ENCODE data around the gene CAMK1D.

DNA sequence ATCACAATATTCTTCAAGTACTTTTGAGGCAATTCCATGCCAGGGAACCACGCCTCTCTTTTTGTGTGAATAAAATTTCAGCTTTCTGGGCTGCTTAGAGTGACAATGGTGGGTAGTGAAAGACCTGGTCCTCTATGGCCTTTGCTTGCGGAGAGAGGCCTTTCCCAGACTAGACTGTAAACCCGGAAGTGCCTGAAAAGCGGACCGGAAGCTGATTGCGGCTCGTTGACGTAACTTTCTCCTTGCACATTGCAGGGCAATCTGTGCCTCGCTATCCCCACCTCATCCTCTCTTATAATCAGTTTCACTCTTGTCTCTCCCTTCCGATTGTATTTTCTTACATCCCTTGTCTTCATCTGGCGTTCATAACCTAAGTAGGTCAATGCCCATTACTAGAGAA is 310.4 kb downstream of the CAMK1D start:
- no peak for TF ChIP-seq POLR2A (IDR thresholded peaks at IDR 0.05; ENCODE audit: low read depth, low read length)
- no peak for TF ChIP-seq EZH2 (IDR thresholded peaks at IDR 0.05; ENCODE audit: borderline replicate concordance, low read depth, low read length, severe bottlenecking)
- no peak for TF ChIP-seq CTCF (IDR thresholded peaks at IDR 0.05; ENCODE audit: extremely low read depth in 1 of 2, insufficient read depth in 1 of 2, low read depth in 1 of 2, low read length in 2 of 2)
- TF ChIP-seq POLR2AphosphoS5 (IDR thresholded peaks at IDR 0.05; ENCODE audit: insufficient read depth, low read depth, low read length): no peak
- TF ChIP-seq MYC (IDR thresholded peaks at IDR 0.05; ENCODE audit: low read depth, low read length): no peak
- TF ChIP-seq JUN (IDR thresholded peaks at IDR 0.05; ENCODE audit: borderline replicate concordance, insufficient read depth, insufficient read length, low read depth): no peak
- TF ChIP-seq FOS (IDR thresholded peaks at IDR 0.05; ENCODE audit: borderline replicate concordance, insufficient read depth, low read length): no peak

All from endothelial cell of umbilical vein (primary cell).